Spleen (tissue), 7 donors: ENCODE measurements around the gene FIZ1.

ENCODE experiments used
- POLR2A ChIP-seq, 3 donors: fragments of 450-650 bp; IDR thresholded peaks; one replicate each; pipeline ENCODE4 v1.5.1; 2017; ENCODE audit warnings: antibody characterized with exemption in 3 of 3, mild to moderate bottlenecking in 1 of 3
- POLR2AphosphoS5 ChIP-seq, 3 donors: sonication (generic); formaldehyde crosslinking; IDR thresholded peaks; one replicate each; pipeline ENCODE4 v1.5.1; 2017; ENCODE audit warnings: antibody characterized with exemption in 3 of 3
- TF ChIP-seq, protein P1 (sequence below), 11 experiments: fragments of 200-600 bp in 7 of 11; fragments of 450-650 bp in 4 of 11; sonication (generic) in 4 of 11; IDR thresholded peaks in 8 of 11; conservative IDR thresholded peaks in 3 of 11; 1 replicate in 7 of 11; 2 replicates in 4 of 11; pipeline versions ENCODE4 v1.4.0 to v1.8.0; 2016 to 2021; ENCODE audit warnings: antibody characterized with exemption in 11 of 11, inconsistent platforms in 4 of 11, mild to moderate bottlenecking in 1 of 11
- donor health status: DM: no; HTN: no; CAD: no; lungs with moderate emphysema.
- donor health status: DM: no; HTN: no; CAD: no.
- donor health status: DM: no; HTN: no; CAD: no.

DNA sequence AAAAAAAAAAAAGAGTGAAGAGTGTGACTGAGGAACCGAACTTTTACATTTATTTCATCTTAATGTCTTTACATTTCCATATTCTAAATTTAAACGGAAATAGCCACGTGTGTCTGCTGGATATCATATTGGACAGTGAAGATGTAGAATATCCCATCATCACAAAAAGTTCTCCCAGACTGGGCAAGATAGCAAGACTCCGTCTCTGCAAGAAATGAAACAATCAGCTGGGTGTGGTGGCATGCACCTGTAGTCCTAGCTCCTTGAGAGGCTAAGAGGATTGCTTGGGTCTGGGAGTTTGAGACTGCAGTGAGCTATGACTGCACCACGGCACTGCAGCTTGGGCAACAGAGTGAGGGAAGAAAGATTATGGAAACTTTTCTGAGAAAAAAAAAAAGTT, 22.6 kb downstream of the FIZ1 start:
- TF ChIP-seq POLR2A (IDR thresholded peaks at IDR 0.05): no peak
- no peak for TF ChIP-seq POLR2AphosphoS5 (IDR thresholded peaks at IDR 0.05)
- TF ChIP-seq, protein P1, sequence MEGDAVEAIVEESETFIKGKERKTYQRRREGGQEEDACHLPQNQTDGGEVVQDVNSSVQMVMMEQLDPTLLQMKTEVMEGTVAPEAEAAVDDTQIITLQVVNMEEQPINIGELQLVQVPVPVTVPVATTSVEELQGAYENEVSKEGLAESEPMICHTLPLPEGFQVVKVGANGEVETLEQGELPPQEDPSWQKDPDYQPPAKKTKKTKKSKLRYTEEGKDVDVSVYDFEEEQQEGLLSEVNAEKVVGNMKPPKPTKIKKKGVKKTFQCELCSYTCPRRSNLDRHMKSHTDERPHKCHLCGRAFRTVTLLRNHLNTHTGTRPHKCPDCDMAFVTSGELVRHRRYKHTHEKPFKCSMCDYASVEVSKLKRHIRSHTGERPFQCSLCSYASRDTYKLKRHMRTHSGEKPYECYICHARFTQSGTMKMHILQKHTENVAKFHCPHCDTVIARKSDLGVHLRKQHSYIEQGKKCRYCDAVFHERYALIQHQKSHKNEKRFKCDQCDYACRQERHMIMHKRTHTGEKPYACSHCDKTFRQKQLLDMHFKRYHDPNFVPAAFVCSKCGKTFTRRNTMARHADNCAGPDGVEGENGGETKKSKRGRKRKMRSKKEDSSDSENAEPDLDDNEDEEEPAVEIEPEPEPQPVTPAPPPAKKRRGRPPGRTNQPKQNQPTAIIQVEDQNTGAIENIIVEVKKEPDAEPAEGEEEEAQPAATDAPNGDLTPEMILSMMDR (IDR thresholded peaks at IDR 0.05 in 8 of 11, conservative IDR thresholded peaks at IDR 0.05 in 3 of 11): no peak
